ENCODE data around the gene LTC4S. TPM values are rescaled to one million over a fixed set of nuclear protein-coding genes. Genes with fewer than 3 reads are reported as not detected.
"Not testable (repeated sequence)": the region's sequence is repeated elsewhere in the genome, so short reads cannot be mapped to it uniquely, and the experiment has no call there.

The LTC4S gene
- total RNA-seq, 3 donors from 2014 or later: 3.8 to 8.8 (median 6.7) TPM

GRCh38 chr5:179830818-179831468, 37.2 kb downstream of the LTC4S start:
- DNase-seq (ENCODE audit: low spot score in 2 of 2): no peak
- H3K27me3 ChIP-seq: no peaks in the 10 kb centered on the region
- H3K4me3 ChIP-seq: no peak overlapping the region
- peaks cover 0 to 5% of the 10 kb centered on the region in 2 donors for H3K4me1 ChIP-seq
- TF ChIP-seq POLR2A (IDR thresholded peaks at IDR 0.05) (no peak), CTCF (IDR thresholded peaks at IDR 0.05) (no peak), POLR2AphosphoS5 (IDR thresholded peaks at IDR 0.05) (no peak)
- intact Hi-C loops (cut with DNase I; ENCODE audit: low total_unique reads): no loop called here
- H3K36me3 ChIP-seq: peaks cover 19% of the 10 kb centered on the region
- no peaks in the 10 kb centered on the region for H3K9me3 ChIP-seq
- peak overlapping the region in 1 of 2 donors; percentile 43 for H3K27ac ChIP-seq

DNA sequence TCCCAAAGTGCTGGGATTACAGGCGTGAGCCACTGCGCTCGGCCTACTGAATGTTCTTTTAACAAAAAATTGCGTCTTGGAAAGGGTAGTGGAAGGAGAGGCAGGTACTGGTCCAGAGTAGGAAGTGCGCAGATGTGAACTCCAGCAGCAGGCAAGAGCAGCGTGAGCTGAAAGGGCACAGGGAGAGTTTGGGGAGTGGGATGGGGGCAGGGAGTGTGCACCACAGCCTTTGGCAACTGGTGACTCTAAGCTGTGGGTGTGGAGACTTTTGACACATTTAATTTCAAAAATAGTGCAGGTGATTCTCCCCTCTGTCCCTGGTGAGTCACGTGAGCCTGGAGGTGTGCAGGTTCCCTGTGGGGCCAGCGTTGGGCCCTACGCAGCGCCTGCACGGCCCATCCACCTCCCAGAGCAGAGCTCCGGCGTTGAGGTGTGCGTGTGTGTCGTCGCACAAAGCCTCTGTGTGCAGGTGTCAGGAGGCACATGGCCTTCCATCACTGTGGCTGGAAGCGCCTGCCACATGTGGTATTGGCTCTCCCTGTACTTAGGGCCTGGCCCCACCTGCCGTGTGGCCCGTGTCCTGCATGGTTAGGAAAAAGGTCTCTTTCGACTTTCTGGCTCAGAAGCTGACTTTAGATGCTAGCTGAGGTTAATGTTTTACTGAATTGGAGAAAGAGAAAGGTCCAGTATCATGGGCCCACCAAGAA, 38.4 kb downstream of the LTC4S start:
- no peak for DNase-seq (ENCODE audit: low spot score in 2 of 2)
- TF ChIP-seq POLR2A (IDR thresholded peaks at IDR 0.05) (no peak), CTCF (IDR thresholded peaks at IDR 0.05) (no peak), POLR2AphosphoS5 (IDR thresholded peaks at IDR 0.05) (no peak)
- Histone ChIP-seq H3K27me3 (no peaks in the 10 kb centered on the region), H3K9me3 (no peaks in the 10 kb centered on the region), H3K27ac (no peak overlapping the region), H3K36me3 (peaks cover 19% of the 10 kb centered on the region), H3K4me1 (peaks cover 0 to 5% of the 10 kb centered on the region in 2 donors), H3K4me3 (no peak overlapping the region)
- intact Hi-C loops (cut with DNase I; ENCODE audit: low total_unique reads): no loop called here

DNA sequence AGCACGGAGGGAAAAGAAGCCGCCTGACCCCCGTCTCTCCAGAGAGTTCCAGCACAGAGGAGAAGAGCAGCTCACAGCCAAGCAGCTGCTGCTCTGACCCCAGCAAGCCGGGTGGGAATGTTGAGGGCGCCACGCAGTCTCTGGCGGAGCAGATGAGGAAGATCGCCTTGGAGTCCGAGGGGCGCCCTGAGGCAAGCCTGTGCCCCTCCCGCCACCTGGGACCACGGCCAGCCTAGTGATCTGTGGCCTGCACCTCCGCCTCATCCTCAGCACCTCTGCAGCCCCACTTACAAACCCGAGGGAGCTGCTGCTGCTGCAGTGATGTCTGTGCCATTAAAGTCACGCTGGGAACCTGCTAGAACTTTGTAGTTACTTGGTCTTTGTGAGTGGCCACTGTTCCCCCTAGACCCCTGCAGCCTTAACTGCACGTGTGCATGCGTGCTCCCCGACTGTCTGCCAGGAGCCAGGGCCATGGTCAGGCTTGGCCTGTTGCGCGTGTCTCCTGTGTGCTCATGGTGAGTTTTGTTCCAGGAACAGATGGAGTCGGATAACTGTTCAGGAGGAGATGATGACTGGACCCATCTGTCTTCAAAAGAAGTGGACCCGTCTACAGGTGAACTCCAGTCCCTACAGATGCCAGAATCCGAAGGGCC, 39.4 kb downstream of the LTC4S start:
- Histone ChIP-seq H3K27me3 (no peaks in the 10 kb centered on the region), H3K4me1 (no peaks in the 10 kb centered on the region), H3K27ac (peak overlapping the region; percentile 26 to 54), H3K36me3 (peaks cover 24% of the 10 kb centered on the region), H3K4me3 (no peak overlapping the region), H3K9me3 (no peaks in the 10 kb centered on the region)
- no peak for DNase-seq (ENCODE audit: low spot score in 2 of 2)
- TF ChIP-seq POLR2A (IDR thresholded peaks at IDR 0.05) (no peak), CTCF (IDR thresholded peaks at IDR 0.05) (no peak), POLR2AphosphoS5 (IDR thresholded peaks at IDR 0.05) (no peak)
- intact Hi-C loops (cut with DNase I; ENCODE audit: low total_unique reads): no loop called here

- H3K9me3 ChIP-seq: no peaks in the 10 kb centered on the region
- DNase-seq (ENCODE audit: low spot score in 2 of 2): no peak
- peak overlapping the region; percentile 26 to 54 for H3K27ac ChIP-seq
- H3K36me3 ChIP-seq: peaks cover 24% of the 10 kb centered on the region
- H3K27me3 ChIP-seq: no peaks in the 10 kb centered on the region
- TF ChIP-seq POLR2A (IDR thresholded peaks at IDR 0.05) (no peak), POLR2AphosphoS5 (IDR thresholded peaks at IDR 0.05) (no peak), CTCF (IDR thresholded peaks at IDR 0.05) (no peak)
- intact Hi-C loops (cut with DNase I; ENCODE audit: low total_unique reads): no loop called here
- no peaks in the 10 kb centered on the region for H3K4me1 ChIP-seq
- no peak overlapping the region for H3K4me3 ChIP-seq
These were observed 39.9 kb downstream of the LTC4S start for GRCh38 chr5:179833709-179834070.

GRCh38 chr5:179834120-179834519, 40.3 kb downstream of the LTC4S start:
- Histone ChIP-seq H3K27ac (peak overlapping the region in 1 of 2 donors; percentile 26), H3K4me3 (no peak overlapping the region), H3K4me1 (no peaks in the 10 kb centered on the region), H3K27me3 (no peaks in the 10 kb centered on the region), H3K9me3 (no peaks in the 10 kb centered on the region), H3K36me3 (peaks cover 24% of the 10 kb centered on the region)
- no peak for DNase-seq (ENCODE audit: low spot score in 2 of 2)
- intact Hi-C loops (cut with DNase I; ENCODE audit: low total_unique reads): no loop called here
- TF ChIP-seq POLR2AphosphoS5 (IDR thresholded peaks at IDR 0.05) (no peak), CTCF (IDR thresholded peaks at IDR 0.05) (no peak), POLR2A (IDR thresholded peaks at IDR 0.05) (no peak)

- DNase-seq (ENCODE audit: low spot score in 2 of 2); intact Hi-C loops (cut with DNase I; ENCODE audit: low total_unique reads); H3K4me1 ChIP-seq; H3K4me3 ChIP-seq; H3K9me3 ChIP-seq; H3K27me3 ChIP-seq; H3K27ac ChIP-seq: not testable (repeated sequence)
- H3K36me3 ChIP-seq: peaks cover 24% of the 10 kb centered on the region
These were observed 41.1 kb downstream of the LTC4S start for GRCh38 chr5:179834871-179835270.
